Heart right ventricle (tissue), 16 donors: Measurements from ENCODE around the gene WWOX. TPM values are rescaled to one million over a fixed set of nuclear protein-coding genes. Genes with fewer than 3 reads are reported as not detected.

ENCODE experiments used
- ATAC-seq, 8 donors: fragments of 200-7000 bp; cut with Tn5 transposase; one replicate each; pipeline ENCODE4 v1.9.1; 2020; ENCODE audit warnings: mild to moderate bottlenecking in 8 of 8, moderate library complexity in 8 of 8, moderate number of reproducible peaks in 1 of 8
- DNase-seq, 2 donors: peaks; one replicate each; pipeline ENCODE4 v3.0.0-alpha.2; 2020
- H3K27ac ChIP-seq, 10 donors: fragments of 200-600 bp; sonication (generic) in 2 of 10; one replicate each; pipeline versions ENCODE4 v1.5.0 to v1.8.0; 2020 to 2022; ENCODE audit warnings: mild to moderate bottlenecking in 3 of 10
- H3K27me3 ChIP-seq, 7 donors: fragments of 200-600 bp; one replicate each; pipeline ENCODE4 v1.8.0; 2021 to 2022; ENCODE audit warnings: mild to moderate bottlenecking in 2 of 7
- H3K36me3 ChIP-seq, 9 donors: fragments of 200-600 bp; sonication (generic) in 1 of 9; one replicate each; pipeline versions ENCODE4 v1.5.0 to v1.8.0; 2020 to 2022; ENCODE audit warnings: mild to moderate bottlenecking in 2 of 9
- H3K4me1 ChIP-seq, 9 donors: fragments of 200-600 bp; sonication (generic) in 1 of 9; one replicate each; pipeline versions ENCODE4 v1.5.0 to v1.8.0; 2020 to 2022; ENCODE audit warnings: mild to moderate bottlenecking in 4 of 9
- H3K4me3 ChIP-seq, 10 donors: fragments of 200-600 bp; sonication (generic) in 2 of 10; one replicate each; pipeline versions ENCODE4 v1.5.0 to v1.8.0; 2020 to 2022; ENCODE audit warnings: mild to moderate bottlenecking in 7 of 10, moderate library complexity in 2 of 10
- H3K9me3 ChIP-seq, 11 donors: fragments of 200-600 bp in 10 of 11; sonication (generic) in 2 of 11; one replicate each; pipeline versions ENCODE4 v1.5.0 to v1.8.0; 2013 to 2022; ENCODE audit warnings: mild to moderate bottlenecking in 2 of 11, control low read depth in 1 of 11, moderate library complexity in 1 of 11
- CTCF ChIP-seq, 9 donors: fragments of 200-600 bp; sonication (generic) in 2 of 9; IDR thresholded peaks; one replicate each; pipeline versions ENCODE4 v1.5.0 to v1.8.0; 2021 to 2022; ENCODE audit warnings: antibody characterized with exemption in 9 of 9, mild to moderate bottlenecking in 5 of 9, moderate library complexity in 1 of 9
- WGBS, 2 donors: extraction: QIAGEN DNeasy Blood & Tissue Kit; methylation state at CpG; one replicate each; pipeline ENCODE4 v1.1.7; 2013; ENCODE audit warnings: inconsistent platforms in 1 of 2; 5-methylcytosine and 5-hydroxymethylcytosine counted together
- intact Hi-C, 10 donors: fragments of 100-400 bp; cut with DNase I; formaldehyde crosslinking; loops; one replicate each; pipeline versions ENCODE4 v1.11.1 to v1.14.2; 2022
- polyA plus RNA-seq, 2 donors: library from polyadenylated mRNA; stranded (reverse); fragments of 200-250 nt; gene quantifications; one replicate each; pipeline ENCODE4 v1.2.3, GENCODE V29; 2013
- total RNA-seq, 10 donors: library from RNA; stranded (reverse); fragmentation: NEBNext Ultra II Directional in 3 of 10; extraction: Animal tissue kit (Norgen Biotek cat#: 25700) in 3 of 10; gene quantifications; one replicate each; pipeline versions ENCODE4 v1.2.1 to v1.2.4, GENCODE V29; 2021 to 2023
- donor health status: Arrhythmogenic right ventricular cardiomyopathy.
- donor health status: ischemic (EF 13 %, LVEDD 7.1; RV severe dilation, severe dysfunction).
- donor health status: healthy with polysubstance abuse.
- donor health status: DM: no; HTN: yes; CAD: no.
- donor health status: DM: no; HTN: no; CAD: no.
- donor health status: ischemic (EF 25% LVEDD 6.9; RV normal size, moderate dysfunction).
- donor health status: ischemic (EF 25% LVEDD 5.7; RV mildly dilated, moderate dysfunction).
- donor health status: healthy.
- donor health status: DM: yes; HTN: yes; CAD: no.
- donor health status: Ischemic cardiomyopathy.
- donor health status: ischemic (EF 35%, LVEDD 5.7; RV mildly dilated, moderate dysfunction).
- donor health status: nonischemic (EF 11% LVEDD 7.7; RV severe dilation, severe dysfunction).
- donor health status: DM: yes; HTN: yes; CAD: no.
- donor health status: PGD.
- donor health status: ischemic (EF 29% LVEDD 5.4; RV normal size, mild dysfunction).
- donor health status: nonischemic (EF 23%, LVEDD 6.1; RV moderate dilation, normal function).

WWOX gene
- total and polyA plus RNA-seq, 12 donors = 4.9 to 15.0 (median 9.9) TPM

- peaks cover 0 to 12% (median 5%) of the 10 kb centered on the region in 7 donors for H3K27me3 ChIP-seq
- ATAC-seq = no peak
- no peaks in the 10 kb centered on the region for H3K9me3 ChIP-seq
- 30 to 36% methylated on average over 5 of the region's 5 CpGs for WGBS, 2 donors
- H3K4me1 ChIP-seq = no peaks in the 10 kb centered on the region
- H3K36me3 ChIP-seq = no peaks in the 10 kb centered on the region
- no peak for TF ChIP-seq CTCF (IDR thresholded peaks at IDR 0.05)
- H3K4me3 ChIP-seq = no peak overlapping the region
- no peak overlapping the region for H3K27ac ChIP-seq
- intact Hi-C loops = no loop called here
- no peak for DNase-seq
Observed at GRCh38 chr16:78060295-78060694, 39.2 kb upstream of the WWOX start.

GRCh38 chr16:78060809-78061208, 38.6 kb upstream of the WWOX start:
- Histone ChIP-seq H3K27ac (no peak overlapping the region), H3K4me3 (no peak overlapping the region), H3K36me3 (no peaks in the 10 kb centered on the region), H3K4me1 (no peaks in the 10 kb centered on the region), H3K9me3 (no peaks in the 10 kb centered on the region), H3K27me3 (peaks cover 0 to 9% (median 4%) of the 10 kb centered on the region in 7 donors)
- ATAC-seq = no peak
- intact Hi-C loops = no loop called here
- no peak for TF ChIP-seq CTCF (IDR thresholded peaks at IDR 0.05)
- 68 to 70% methylated on average over 5 of the region's 5 CpGs for WGBS, 2 donors
- DNase-seq = no peak

GRCh38 chr16:78065319-78065718, 34.1 kb upstream of the WWOX start:
- no peaks in the 10 kb centered on the region for H3K9me3 ChIP-seq
- ATAC-seq (no peak), DNase-seq (no peak)
- 42 to 43% methylated on average over 4 of the region's 4 CpGs for WGBS, 2 donors
- no peak overlapping the region for H3K4me3 ChIP-seq
- no peak for TF ChIP-seq CTCF (IDR thresholded peaks at IDR 0.05)
- no peaks in the 10 kb centered on the region for H3K4me1 ChIP-seq
- H3K27ac ChIP-seq = no peak overlapping the region
- H3K36me3 ChIP-seq = no peaks in the 10 kb centered on the region
- intact Hi-C loops = no loop called here
- H3K27me3 ChIP-seq = peaks cover 0 to 13% (median 3%) of the 10 kb centered on the region in 7 donors

- no peak for TF ChIP-seq CTCF (IDR thresholded peaks at IDR 0.05)
- no peak overlapping the region for H3K4me3 ChIP-seq
- no peaks in the 10 kb centered on the region for H3K36me3 ChIP-seq
- peaks cover 0 to 37% (median 5%) of the 10 kb centered on the region in 7 donors for H3K27me3 ChIP-seq
- no peak for ATAC-seq
- WGBS, 2 donors = 82 to 84% methylated on average over 5 of the region's 5 CpGs
- H3K4me1 ChIP-seq = no peaks in the 10 kb centered on the region
- no peaks in the 10 kb centered on the region for H3K9me3 ChIP-seq
- H3K27ac ChIP-seq = no peak overlapping the region
- intact Hi-C loops = no loop called here
- DNase-seq = no peak
Observed at GRCh38 chr16:78069913-78070312, 29.5 kb upstream of the WWOX start.
